OCI-LY7 (cell line): ENCODE data around the gene SMCHD1. TPM values are rescaled to one million over a fixed set of nuclear protein-coding genes. Genes with fewer than 3 reads are reported as not detected.

Experiments
- BruUV-seq: library from RNA; stranded (reverse); fragments of 400-500 nt; replicated peaks from 2 replicates; lab custom pipeline; 2021; lab: Mats Ljungman, UMichigan
- CTCF ChIA-PET: fragments of 300-600 bp; sonication (Branson Sonifier 250); formaldehyde crosslinking; loops from one replicate; lab custom pipeline; 2022; ENCODE audit warnings: antibody characterized with exemption; ENCODE audit not compliant: unreplicated experiment; lab: Charles Lee
- POLR2A ChIA-PET: fragments of 300-600 bp; sonication (Branson Sonifier 250); formaldehyde crosslinking; loops from one replicate; lab custom pipeline; 2022; ENCODE audit warnings: antibody characterized with exemption; lab: Charles Lee
- DNase-seq: peaks from one replicate; pipeline ENCODE4 v3.0.0-alpha.2; 2015; ENCODE audit warnings: low spot score
- H2AFZ ChIP-seq: fragments of 200-600 bp; sonication (generic), shearing (Covaris generic); 2 replicates; pipeline ENCODE4 v1.6.1; 2014; ENCODE audit warnings: mild to moderate bottlenecking, antibody characterized with exemption, low read length, moderate library complexity
- H3K27ac ChIP-seq: fragments of 200-600 bp; sonication (generic); 2 replicates; pipeline ENCODE4 v1.5.1; 2014; ENCODE audit warnings: mixed run types, low read depth, mild to moderate bottlenecking, moderate library complexity, low read length, inconsistent platforms; ENCODE audit not compliant: poor library complexity, severe bottlenecking
- H3K36me3 ChIP-seq: fragments of 200-600 bp; sonication (generic); 2 replicates; pipeline ENCODE4 v1.6.1; 2014; ENCODE audit warnings: mild to moderate bottlenecking, antibody characterized with exemption, low read length, moderate library complexity, mixed read lengths; ENCODE audit not compliant: insufficient read depth
- H3K4me1 ChIP-seq: fragments of 200-600 bp; sonication (generic); 2 replicates; pipeline ENCODE4 v1.5.1; 2014; ENCODE audit warnings: mild to moderate bottlenecking, low read length; ENCODE audit not compliant: insufficient read depth, poor library complexity, severe bottlenecking
- H3K4me2 ChIP-seq: fragments of 200-600 bp; sonication (generic); 2 replicates; pipeline ENCODE4 v1.6.1; 2014; ENCODE audit warnings: mild to moderate bottlenecking, low read length
- H3K4me3 ChIP-seq: fragments of 200-600 bp; sonication (generic); 2 replicates; pipeline ENCODE4 v1.5.1; 2014; ENCODE audit warnings: mild to moderate bottlenecking, low read depth, low read length; ENCODE audit not compliant: poor library complexity, severe bottlenecking
- H3K79me2 ChIP-seq: fragments of 200-600 bp; sonication (generic); 2 replicates; pipeline ENCODE4 v1.6.1; 2016; ENCODE audit warnings: low read depth, mild to moderate bottlenecking, low read length, moderate library complexity, mixed read lengths; ENCODE audit not compliant: insufficient read depth
- H3K9me2 ChIP-seq: fragments of 200-600 bp; sonication (generic); 2 replicates; pipeline ENCODE4 v1.6.1; 2016; ENCODE audit warnings: mild to moderate bottlenecking, low read length, mixed read lengths; ENCODE audit not compliant: insufficient read depth
- H3K9me3 ChIP-seq: fragments of 200-600 bp; sonication (generic); 2 replicates; pipeline ENCODE4 v1.6.1; 2014; ENCODE audit warnings: mild to moderate bottlenecking, mixed run types, low read length, mixed read lengths
- H4K20me1 ChIP-seq: fragments of 200-600 bp; sonication (generic); 2 replicates; pipeline ENCODE4 v1.6.1; 2014; ENCODE audit warnings: mild to moderate bottlenecking, antibody characterized with exemption, low read length, moderate library complexity, mixed read lengths; ENCODE audit not compliant: insufficient read depth
- EZH2phosphoT487 ChIP-seq: fragments of 200-600 bp; sonication (generic); IDR thresholded peaks from 2 replicates; pipeline ENCODE4 v1.6.1; 2018; ENCODE audit warnings: low read depth, borderline replicate concordance, mild to moderate bottlenecking, mixed run types, antibody characterized with exemption, low read length, moderate library complexity, mixed read lengths
- intact Hi-C: fragments of 100-400 bp; cut with micrococcal nuclease; formaldehyde crosslinking; loops from one replicate; pipeline ENCODE4 v1.10.0; 2022; ENCODE audit not compliant: unreplicated experiment
- total RNA-seq, 2 experiments: library from RNA; depleted of rRNA in 1 of 2; stranded (reverse); fragments of >200 nt in 1 of 2; shearing (Covaris generic) in 1 of 2; gene quantifications; 2 replicates each; pipeline ENCODE4 v1.2.3, GENCODE V29; 2014 to 2022
- TF ChIP-seq, protein P1 (sequence below): fragments of 200-600 bp; sonication (generic); conservative IDR thresholded peaks from 2 replicates; pipeline ENCODE4 v1.5.1; 2014; ENCODE audit warnings: mild to moderate bottlenecking, antibody characterized with exemption, low read length, moderate library complexity, mixed read lengths

The SMCHD1 gene
- total RNA-seq, 2 experiments from 2014 or later: 114 to 140 TPM

DNA sequence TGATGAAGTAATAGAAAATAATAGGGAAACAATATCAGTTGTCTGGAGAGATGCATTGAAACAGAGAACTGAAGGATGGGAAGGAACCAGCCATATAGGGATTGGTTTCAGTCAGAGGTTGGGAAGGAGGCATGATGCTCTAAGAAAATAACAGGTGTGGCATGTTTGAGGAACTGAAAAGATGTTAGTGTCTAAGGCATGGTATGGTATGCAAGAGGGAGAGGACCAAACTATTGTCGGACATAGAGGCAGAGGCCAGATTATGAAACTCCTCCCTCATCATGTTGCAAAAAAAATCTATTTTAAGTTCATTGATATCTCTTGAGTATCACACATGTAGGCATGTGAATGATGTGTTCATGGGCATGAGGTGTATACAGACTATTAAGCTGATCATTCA, 142.4 kb downstream of the SMCHD1 start:
- intact Hi-C loops: loop anchor here (5.0 kb wide), 1 partner anchor 41 kb away; no protein-coding TSS in a partner anchor

GRCh38 chr18:2799369-2799768, 143.8 kb downstream of the SMCHD1 start:
- peaks cover 95% of the 10 kb centered on the region for H3K36me3 ChIP-seq
- intact Hi-C loops: loop anchor here (5.0 kb wide), 1 partner anchor 42 kb away; no protein-coding TSS in a partner anchor
- ChIA-PET POLR2A (interaction anchor here (0.6 to 0.9 kb wide), 4 partner anchors 8 to 159 kb away, joined by 3 to 4 read pairs (median 3); no protein-coding TSS in a partner anchor), CTCF (no interaction called here)
- H2AFZ ChIP-seq: no peak overlapping the region
- H3K27ac ChIP-seq: no peak overlapping the region
- H3K9me3 ChIP-seq: no peaks in the 10 kb centered on the region
- no peak for TF ChIP-seq EZH2phosphoT487
- TF ChIP-seq, protein P1, sequence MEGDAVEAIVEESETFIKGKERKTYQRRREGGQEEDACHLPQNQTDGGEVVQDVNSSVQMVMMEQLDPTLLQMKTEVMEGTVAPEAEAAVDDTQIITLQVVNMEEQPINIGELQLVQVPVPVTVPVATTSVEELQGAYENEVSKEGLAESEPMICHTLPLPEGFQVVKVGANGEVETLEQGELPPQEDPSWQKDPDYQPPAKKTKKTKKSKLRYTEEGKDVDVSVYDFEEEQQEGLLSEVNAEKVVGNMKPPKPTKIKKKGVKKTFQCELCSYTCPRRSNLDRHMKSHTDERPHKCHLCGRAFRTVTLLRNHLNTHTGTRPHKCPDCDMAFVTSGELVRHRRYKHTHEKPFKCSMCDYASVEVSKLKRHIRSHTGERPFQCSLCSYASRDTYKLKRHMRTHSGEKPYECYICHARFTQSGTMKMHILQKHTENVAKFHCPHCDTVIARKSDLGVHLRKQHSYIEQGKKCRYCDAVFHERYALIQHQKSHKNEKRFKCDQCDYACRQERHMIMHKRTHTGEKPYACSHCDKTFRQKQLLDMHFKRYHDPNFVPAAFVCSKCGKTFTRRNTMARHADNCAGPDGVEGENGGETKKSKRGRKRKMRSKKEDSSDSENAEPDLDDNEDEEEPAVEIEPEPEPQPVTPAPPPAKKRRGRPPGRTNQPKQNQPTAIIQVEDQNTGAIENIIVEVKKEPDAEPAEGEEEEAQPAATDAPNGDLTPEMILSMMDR: no peak
- H3K79me2 ChIP-seq: no peaks in the 10 kb centered on the region
- no peak for DNase-seq
- H3K4me3 ChIP-seq: no peak overlapping the region
- no peaks in the 10 kb centered on the region for H4K20me1 ChIP-seq
- H3K4me1 ChIP-seq: peaks cover 7% of the 10 kb centered on the region
- no peak overlapping the region for H3K4me2 ChIP-seq
- H3K9me2 ChIP-seq: no peaks in the 10 kb centered on the region
- no TSS peak for BruUV-seq

More for the DNA sequence above, 142.4 kb downstream of the SMCHD1 start:
- Histone ChIP-seq H3K4me2 (no peak overlapping the region), H3K36me3 (peaks cover 95% of the 10 kb centered on the region), H3K9me3 (no peaks in the 10 kb centered on the region), H3K79me2 (no peaks in the 10 kb centered on the region), H3K27ac (no peak overlapping the region), H3K4me3 (no peak overlapping the region), H2AFZ (no peak overlapping the region), H4K20me1 (no peaks in the 10 kb centered on the region), H3K4me1 (peaks cover 7% of the 10 kb centered on the region), H3K9me2 (no peaks in the 10 kb centered on the region)
- BruUV-seq: no TSS peak
- peak; percentile 43 for DNase-seq
- ChIA-PET POLR2A (interaction anchor here (0.6 to 1.1 kb wide), 2 partner anchors 21 to 151 kb away, joined by 3 to 4 read pairs; no protein-coding TSS in a partner anchor), CTCF (no interaction called here)
- TF ChIP-seq, protein P1: no peak
- no peak for TF ChIP-seq EZH2phosphoT487
